GM18868 (cell line): Measurements from ENCODE around the gene PHLPP2.

Experiments used
- ATAC-seq: cut with Tn5 transposase; IDR thresholded peaks from one replicate; pipeline ENCODE4 v1.9.1; 2021; ENCODE audit warnings: mild to moderate bottlenecking, moderate library complexity; ENCODE audit not compliant: unreplicated experiment

The PHLPP2 gene

GRCh38 chr16:71724320-71724751 is at the start of gene PHLPP2:
PHLPP2 (minus strand) TSS chr16:71724701; CDS start chr16:71714795, 9,906 bp downstream.
- ATAC-seq = no peak

- ATAC-seq = no peak
Observed at GRCh38 chr16:71771571-71771970, 47.1 kb upstream of the PHLPP2 start.

- ATAC-seq = no peak
Observed at GRCh38 chr16:71769222-71769621, 44.7 kb upstream of the PHLPP2 start.

DNA sequence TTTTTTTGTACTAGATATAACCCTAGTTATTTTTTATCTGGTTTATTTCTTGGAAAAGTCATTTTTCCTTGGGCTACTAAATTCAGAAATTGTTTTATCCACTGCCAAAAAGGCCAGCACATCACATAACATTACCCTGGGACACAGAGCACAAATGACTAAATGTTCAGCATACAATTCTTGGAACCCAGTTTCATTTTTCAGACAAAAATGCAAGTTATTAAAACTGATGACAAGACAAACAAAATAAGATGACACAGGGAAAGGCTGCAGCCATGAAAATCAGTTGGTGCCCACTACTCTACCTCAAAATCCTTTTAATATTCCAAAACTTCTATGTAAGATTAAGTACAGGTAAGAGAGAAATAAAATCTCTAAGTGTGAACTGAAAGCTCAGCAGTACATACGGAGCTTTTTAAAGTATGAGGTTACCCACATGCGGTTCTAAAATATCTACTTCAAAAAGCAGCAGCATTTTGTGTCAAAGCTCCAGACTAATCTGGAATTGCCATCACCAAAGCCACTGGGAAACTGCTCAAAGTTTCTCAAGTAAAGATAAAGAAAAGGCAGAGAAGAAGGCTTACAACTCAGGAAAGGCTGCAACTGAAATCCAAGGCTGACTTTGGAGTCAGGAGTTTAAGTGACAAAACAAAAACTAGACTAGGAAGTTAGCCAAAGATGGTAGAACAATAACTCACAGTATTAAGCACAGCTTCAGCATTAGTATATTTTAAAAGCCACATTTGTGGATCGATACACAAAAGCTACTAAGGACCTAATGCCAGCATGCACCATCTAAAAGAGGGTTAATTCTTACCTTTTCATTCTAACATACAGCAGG is 42.8 kb upstream of the PHLPP2 start:
- no peak for ATAC-seq

DNA sequence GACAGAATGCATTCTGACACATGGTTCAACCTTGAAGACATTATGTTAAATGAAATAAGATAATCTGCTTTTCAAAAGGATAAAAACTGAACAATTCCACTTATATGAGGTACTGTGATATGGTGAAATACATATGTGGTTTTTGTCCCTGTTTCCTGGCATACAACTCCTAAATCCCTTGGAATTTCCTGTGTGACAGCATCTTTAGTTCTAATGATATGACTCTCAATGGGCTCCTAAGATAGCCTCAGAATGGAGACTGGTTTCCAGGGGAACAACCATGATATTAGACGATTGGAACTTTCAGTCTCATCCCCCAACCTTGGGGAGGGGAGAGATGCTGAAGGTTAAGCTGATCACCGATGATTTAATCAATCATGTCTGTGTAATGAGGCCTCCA is 37.7 kb upstream of the PHLPP2 start:
- ATAC-seq = no peak

DNA sequence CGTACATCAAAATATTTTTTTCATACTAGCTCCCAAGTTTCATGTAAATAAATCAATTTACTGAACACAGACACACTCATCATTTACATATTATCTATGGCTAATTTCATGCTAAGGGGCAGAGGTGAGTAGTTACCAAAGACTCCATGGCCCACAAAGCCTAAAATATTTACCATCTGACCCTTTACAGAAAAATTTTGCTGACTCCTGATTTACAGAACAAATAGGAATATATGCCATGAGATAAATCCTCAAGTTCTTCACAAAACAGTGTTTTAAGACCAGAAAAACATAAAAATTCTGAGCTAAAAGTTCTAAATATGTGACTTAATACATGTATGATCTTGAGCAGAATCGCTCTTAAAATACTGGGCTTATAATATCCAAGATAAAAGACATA is 36.6 kb upstream of the PHLPP2 start:
- no peak for ATAC-seq

DNA sequence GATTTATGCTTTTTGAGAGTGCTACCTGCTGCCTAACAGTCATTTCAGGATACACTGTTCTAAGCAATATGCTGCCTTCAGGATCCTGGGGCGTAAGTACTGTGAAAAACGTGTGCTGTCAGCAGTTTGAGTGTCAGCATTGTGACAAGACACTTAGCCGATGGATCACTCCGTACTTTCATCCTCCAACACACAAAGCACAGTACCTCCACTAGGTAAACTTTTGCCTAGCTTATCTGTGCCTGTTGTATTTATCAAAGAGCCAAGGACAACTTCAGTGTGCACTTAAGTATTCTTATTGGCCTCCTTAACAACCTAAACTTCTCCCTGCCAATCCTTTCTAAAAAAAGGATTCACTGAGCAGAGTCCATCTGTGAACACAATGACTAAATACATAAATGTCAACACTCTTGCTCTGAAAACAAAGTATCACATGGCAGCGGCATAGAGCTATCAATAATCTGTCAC is 33.8 kb upstream of the PHLPP2 start:
- no peak for ATAC-seq

DNA sequence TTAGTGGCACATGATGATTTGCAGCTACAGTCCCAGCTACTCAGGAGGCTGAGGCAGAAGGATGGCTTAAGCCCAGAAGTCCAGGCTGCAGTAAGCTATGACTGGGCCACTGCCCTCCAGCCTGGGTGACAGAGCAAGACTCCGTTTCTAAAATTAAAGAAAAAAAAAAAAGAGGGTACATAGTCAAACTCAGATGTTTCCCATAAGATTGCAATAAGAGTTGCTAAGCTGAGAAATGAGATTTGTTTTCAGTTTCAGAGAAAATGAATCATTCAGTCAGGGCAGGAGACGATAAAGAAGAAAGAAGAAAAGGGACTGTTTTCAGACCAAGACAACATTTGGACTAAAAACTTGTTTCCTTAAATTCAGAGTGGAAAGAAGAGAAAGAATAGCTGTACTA is 30.2 kb upstream of the PHLPP2 start:
- ATAC-seq = no peak

GRCh38 chr16:71754108-71754507 is 29.6 kb upstream of the PHLPP2 start:
- ATAC-seq = no peak

DNA sequence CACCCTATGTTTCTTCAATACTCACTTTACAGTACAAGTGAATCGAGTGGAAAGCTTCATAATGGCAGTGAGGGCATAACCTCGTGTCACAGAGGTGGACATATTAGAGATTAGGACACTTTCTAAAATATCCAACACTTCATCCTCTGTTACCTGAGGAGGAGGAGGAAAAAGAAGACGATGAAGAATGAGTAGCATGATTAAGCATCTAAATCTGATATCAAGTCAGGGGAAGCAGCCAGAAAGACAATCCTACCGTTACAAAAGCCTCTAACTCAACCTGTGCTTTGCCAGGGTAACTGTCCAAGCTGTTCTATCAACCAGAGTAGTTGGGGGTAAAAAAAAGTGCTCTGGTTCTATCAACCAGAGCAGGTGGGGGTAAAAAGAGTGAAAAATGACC is 23.7 kb upstream of the PHLPP2 start:
- ATAC-seq = no peak

DNA sequence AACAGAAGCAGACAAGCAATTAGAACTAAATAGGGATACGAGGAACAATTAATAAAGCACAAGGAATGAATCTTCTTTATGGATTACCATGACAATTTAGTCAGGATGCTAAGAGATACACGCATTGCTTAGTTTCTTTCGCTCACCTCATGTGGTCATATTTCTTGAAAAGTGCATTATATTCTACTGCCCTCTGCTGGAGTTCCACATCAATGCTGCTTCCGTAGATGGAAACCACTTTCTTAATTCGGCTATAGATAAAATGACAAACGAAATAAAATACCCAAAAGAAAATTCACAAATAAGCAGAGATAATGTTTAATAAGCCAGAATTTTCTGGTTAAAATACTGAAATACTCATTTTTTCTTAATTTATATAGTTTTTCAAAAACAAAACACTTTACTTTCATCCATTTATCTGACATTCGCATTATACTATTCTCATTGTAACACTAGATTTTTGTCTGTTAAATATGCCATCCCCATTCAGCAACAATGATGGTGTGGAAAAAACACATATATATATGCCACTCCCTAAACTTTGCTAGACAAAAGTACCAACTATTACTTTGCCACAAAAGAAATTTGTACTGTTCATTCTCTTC is 22.0 kb upstream of the PHLPP2 start:
- ATAC-seq = no peak

DNA sequence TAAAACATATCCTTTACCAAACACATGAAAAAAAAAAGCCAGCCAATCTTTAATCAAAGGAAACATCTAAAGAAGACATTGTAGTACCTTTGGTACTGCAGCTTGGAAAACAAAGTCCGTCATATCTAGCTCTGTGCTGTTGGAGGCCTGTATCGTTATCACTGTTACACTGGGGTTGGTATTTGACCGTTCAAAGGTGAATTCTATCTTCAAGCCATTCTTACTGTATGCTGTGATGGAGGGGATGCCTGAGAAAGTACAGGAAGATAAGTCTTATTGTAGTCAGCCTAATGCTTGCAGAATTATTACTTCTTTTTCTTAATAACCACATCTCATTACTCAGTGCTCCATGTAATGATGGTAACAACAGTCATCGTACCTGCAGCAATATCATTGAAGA is 14.4 kb upstream of the PHLPP2 start:
- no peak for ATAC-seq

GRCh38 chr16:71737501-71737900 is 13.0 kb upstream of the PHLPP2 start:
- ATAC-seq = no peak

DNA sequence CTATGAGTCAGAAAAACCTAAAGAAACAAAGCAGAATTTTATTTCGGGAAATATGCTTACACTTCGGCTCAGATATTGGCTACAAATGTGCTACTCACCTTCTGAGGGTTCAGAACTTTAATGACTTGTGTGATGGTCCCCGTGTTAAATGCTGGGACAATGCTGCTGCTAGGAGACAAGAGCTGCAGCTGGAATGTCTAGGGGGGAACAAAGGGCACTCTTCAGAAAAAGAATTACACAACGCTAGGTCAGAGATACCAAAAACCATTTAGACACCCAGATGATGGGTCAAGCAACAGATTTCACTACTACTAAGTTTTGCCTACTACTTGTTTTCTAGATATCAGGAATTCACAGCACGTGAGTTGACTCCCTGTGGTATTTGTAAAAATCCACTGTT is 10.0 kb upstream of the PHLPP2 start:
- ATAC-seq = no peak

DNA sequence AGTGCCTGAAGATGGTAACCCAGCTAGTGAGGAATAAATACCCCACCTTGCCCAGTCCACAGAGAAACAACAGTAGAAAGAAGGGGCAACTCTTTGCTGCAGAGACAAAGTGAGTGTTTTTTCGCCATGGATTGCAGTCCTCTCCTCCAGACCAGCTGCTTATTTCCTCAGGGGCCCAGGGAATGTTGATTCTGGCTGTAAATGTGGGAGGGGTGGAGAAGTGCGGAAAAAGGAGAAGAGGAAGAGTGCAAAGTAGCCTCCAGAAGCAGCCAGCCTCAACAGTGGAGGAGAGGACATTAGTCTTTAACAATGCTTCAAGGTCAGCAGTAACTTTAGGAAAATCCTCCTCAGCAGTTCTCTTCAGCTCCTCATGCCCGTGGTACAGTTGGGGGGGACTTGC is 8.1 kb upstream of the PHLPP2 start:
- ATAC-seq = no peak

GRCh38 chr16:71727551-71728324 is 3.2 kb upstream of the PHLPP2 start:
- no peak for ATAC-seq

DNA sequence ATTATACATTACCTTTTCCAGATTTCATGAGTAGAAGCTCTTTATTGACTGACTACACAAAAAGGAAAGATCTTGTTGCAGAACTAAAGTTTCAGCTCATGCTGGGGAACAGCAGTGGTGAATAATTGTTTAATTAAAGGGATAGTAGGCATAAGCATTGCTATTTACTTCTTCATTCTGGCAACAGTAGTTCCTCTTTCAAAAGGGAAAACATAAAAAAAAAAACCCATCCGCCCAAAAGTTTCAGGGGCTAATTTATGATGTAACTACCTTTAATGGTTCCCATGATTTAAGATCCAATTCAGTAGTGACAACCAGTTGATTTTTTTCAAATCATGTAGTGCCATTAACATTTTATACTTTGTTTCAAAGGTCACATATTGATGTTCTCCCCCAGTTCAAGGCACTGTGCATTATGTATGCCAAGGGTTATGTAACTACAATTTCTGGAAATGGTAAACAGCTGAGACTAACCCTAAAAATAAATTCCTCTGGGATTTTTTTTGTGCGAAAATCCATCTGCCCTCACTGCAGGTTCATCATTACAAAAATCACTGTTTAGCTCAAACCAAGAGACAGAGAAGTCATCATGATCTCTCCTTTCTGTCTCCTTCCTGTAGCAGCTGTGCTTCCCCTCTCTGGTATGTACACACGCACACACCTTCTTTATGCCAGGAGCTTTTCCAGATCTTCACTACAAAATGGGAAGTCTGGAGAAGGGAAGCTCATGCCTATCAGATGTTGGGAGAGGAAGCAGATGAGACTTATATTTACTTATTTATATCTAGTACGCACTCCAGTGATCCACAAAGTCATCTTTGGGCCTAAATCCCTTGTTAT is 2.2 kb upstream of the PHLPP2 start:
- no peak for ATAC-seq

- peak; percentile 73 for ATAC-seq
Observed at GRCh38 chr16:71723537-71724319, 773 bp downstream of the PHLPP2 start.

DNA sequence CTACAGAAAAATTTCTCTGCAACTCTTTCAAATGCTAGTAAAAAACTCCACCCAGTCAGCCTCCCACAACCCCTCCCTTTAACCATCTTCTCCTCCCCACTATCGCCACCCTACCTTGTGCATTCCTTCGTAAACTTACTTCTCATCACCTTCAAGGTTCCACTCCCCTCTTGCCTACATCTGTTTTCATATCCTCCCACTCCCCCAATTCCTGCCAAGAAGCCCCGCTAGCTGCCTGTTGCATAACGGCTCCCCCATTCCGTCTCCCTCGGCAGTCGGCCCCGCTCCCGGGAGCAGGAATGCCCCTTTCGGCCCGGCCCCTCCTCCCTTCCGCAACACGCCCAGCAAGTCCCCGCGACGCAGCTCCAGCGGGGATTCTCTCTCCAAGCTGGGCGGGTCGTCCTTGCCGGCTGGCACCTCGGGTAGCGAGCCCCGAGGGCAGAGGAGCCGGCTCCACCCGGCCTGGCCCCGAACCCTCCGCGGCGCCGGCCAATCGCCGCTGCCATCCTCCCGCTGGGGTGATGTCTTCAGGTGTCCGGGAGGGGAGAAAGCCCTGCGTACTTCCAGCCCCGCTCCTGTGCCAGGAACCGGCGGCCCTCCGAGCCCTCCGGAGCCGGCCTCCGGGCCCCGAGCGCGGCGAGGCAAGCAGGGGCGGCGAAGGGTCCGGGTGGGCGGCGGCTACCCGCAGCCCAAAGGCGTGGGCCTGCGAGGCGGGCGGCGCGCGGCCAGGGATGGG is 1.5 kb downstream of the PHLPP2 start:
- ATAC-seq = peak; percentile 37
